PC-9 (cell line): ENCODE results near the gene TGFBR3L. TPM values are rescaled to one million over a fixed set of nuclear protein-coding genes. Genes with fewer than 3 reads are reported as not detected.

ENCODE experiments used
- BruUV-seq: library from RNA; stranded (reverse); fragments of 400-500 nt; replicated peaks from 2 replicates; lab custom pipeline; 2021; lab: Mats Ljungman, UMichigan
- CTCF ChIA-PET: fragments of 300-600 bp; sonication (Branson Sonifier 250); formaldehyde crosslinking; loops from one replicate; lab custom pipeline; 2022; ENCODE audit warnings: antibody characterized with exemption; lab: Charles Lee
- POLR2A ChIA-PET: fragments of 300-600 bp; sonication (Branson Sonifier 250); formaldehyde crosslinking; loops from one replicate; lab custom pipeline; 2022; ENCODE audit warnings: antibody characterized with exemption; ENCODE audit not compliant: unreplicated experiment; lab: Charles Lee
- DNase-seq, 2 experiments: peaks; one replicate each; pipeline versions ENCODE4 v3.0.0 to v3.0.0-alpha.2; 2015 to 2022; ENCODE audit warnings: mixed read lengths in 1 of 2
- H2AFZ ChIP-seq: fragments of 200-600 bp; sonication (generic); 2 replicates; pipeline ENCODE4 v1.8.1; 2017; ENCODE audit warnings: antibody characterized with exemption
- H3F3A ChIP-seq: fragments of 200-600 bp; sonication (generic); 2 replicates; pipeline ENCODE4 v1.8.1; 2017; ENCODE audit warnings: antibody characterized with exemption, mild to moderate bottlenecking, low read depth; ENCODE audit not compliant: insufficient read depth
- H3K27ac ChIP-seq: fragments of 200-600 bp; sonication (generic); 2 replicates; pipeline ENCODE4 v1.6.1; 2016; ENCODE audit warnings: mixed run types
- H3K27me3 ChIP-seq: fragments of 200-600 bp; sonication (generic); 2 replicates; pipeline ENCODE4 v1.6.1; 2016; ENCODE audit warnings: low read depth, mixed run types; ENCODE audit not compliant: insufficient read depth
- H3K36me3 ChIP-seq: fragments of 200-600 bp; sonication (generic); 2 replicates; pipeline ENCODE4 v1.6.1; 2016; ENCODE audit warnings: low read depth, mixed run types
- H3K4me1 ChIP-seq: fragments of 200-600 bp; sonication (generic); replicated peaks from 2 replicates; pipeline ENCODE4 v1.6.1; 2016; ENCODE audit warnings: mixed run types; ENCODE audit not compliant: insufficient read depth
- H3K4me2 ChIP-seq: fragments of 200-600 bp; sonication (generic); 2 replicates; pipeline ENCODE4 v1.6.1; 2017; ENCODE audit warnings: mixed run types
- H3K4me3 ChIP-seq: fragments of 200-600 bp; sonication (generic); 2 replicates; pipeline ENCODE4 v1.6.1; 2016; ENCODE audit warnings: mixed run types
- H3K79me2 ChIP-seq: fragments of 200-600 bp; sonication (generic); 2 replicates; pipeline ENCODE4 v1.6.1; 2017; ENCODE audit warnings: low read depth, mixed run types
- H3K9me2 ChIP-seq: fragments of 200-600 bp; sonication (generic); 2 replicates; pipeline ENCODE4 v1.8.1; 2017; ENCODE audit warnings: mild to moderate bottlenecking; ENCODE audit not compliant: insufficient read depth
- H3K9me3 ChIP-seq: fragments of 200-600 bp; sonication (generic); 2 replicates; pipeline ENCODE4 v1.8.1; 2016; ENCODE audit warnings: low read depth; ENCODE audit not compliant: insufficient read depth
- H4K20me1 ChIP-seq: fragments of 200-600 bp; sonication (generic); 2 replicates; pipeline ENCODE4 v1.8.1; 2017; ENCODE audit not compliant: insufficient read depth
- EZH2 ChIP-seq: fragments of 200-600 bp; sonication (generic); IDR thresholded peaks from 2 replicates; pipeline ENCODE4 v1.8.0; 2017; ENCODE audit warnings: antibody characterized with exemption, low read depth
- intact Hi-C: fragments of 100-400 bp; cut with micrococcal nuclease; formaldehyde crosslinking; loops from one replicate; pipeline ENCODE4 v1.10.0; 2022; ENCODE audit not compliant: unreplicated experiment
- total RNA-seq: library from RNA; stranded (reverse); gene quantifications from 2 replicates; pipeline ENCODE4 v1.2.3, GENCODE V29; 2021
- TF ChIP-seq, protein P1 (sequence below): fragments of 200-600 bp; sonication (generic); conservative IDR thresholded peaks from 2 replicates; pipeline ENCODE4 v1.6.1; 2017; ENCODE audit warnings: mixed run types, antibody characterized with exemption, mild to moderate bottlenecking, moderate library complexity

TGFBR3L gene
- total RNA-seq, 1 experiment from 2014 or later: 2.3 TPM

DNA sequence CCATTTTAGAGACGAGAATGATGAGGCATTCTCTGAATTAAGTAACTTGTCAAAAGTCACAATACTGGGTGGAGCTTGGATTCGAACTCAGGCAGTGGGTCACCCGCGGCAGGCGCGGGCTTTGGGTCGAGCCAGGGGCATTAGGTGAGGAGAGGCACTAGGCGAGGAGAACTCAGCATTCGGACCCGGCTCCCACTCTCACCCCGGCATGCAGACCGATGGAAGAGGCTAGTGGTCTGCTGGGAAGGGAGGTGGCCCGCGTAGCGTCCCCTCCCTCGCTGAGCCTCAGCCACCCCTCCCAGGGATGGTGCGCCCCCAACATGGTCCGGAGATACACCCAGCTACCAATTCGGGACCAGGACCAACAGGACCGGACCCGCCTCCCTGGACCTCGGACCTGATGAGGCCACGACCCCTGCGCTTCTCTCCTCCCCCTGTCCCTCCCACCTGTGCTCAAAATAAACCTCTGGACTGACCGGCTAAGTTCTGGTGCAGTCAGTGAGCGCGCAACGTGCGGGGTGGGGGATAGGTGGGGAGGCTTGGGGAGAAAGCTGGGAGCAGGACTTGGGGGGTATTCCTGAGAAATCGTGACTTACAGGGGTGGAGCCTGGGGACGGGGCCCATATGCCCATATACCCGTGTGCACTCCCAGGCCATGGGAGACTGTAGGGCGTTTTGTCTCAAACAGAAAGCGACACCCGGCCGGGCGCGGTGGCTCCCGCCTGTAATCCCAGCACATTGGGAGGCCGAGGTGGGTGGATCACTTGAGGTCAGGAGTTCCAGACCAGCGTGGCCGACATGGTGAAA, 4.2 kb downstream of the TGFBR3L start:
- Histone ChIP-seq H3K27me3 (peaks cover 19% of the 10 kb centered on the region), H3K79me2 (0 out of 2 replicates have a peak, but pooled peaks cover 5% of the 10 kb centered on the region), H3K9me2 (no peaks in the 10 kb centered on the region), H3K9me3 (no peaks in the 10 kb centered on the region), H3K4me3 (peak overlapping the region; percentile 77; the same call in 1 of the 2 replicates), H3F3A (peaks cover 48% of the 10 kb centered on the region), H2AFZ (no peak overlapping the region), H3K4me2 (peak overlapping the region; percentile 98), H4K20me1 (peaks cover 7% of the 10 kb centered on the region; the same call in 1 of the 2 replicates), H3K27ac (no peak overlapping the region), H3K36me3 (no peaks in the 10 kb centered on the region), H3K4me1 (peaks cover 23% of the 10 kb centered on the region)
- POLR2A ChIA-PET: interaction anchor here (0.5 to 1.4 kb wide), 3 partner anchors 15 to 336 kb away, joined by 3 to 8 read pairs (median 4); partner anchors contain the start of gene MAP2K7
- TF ChIP-seq, protein P1, sequence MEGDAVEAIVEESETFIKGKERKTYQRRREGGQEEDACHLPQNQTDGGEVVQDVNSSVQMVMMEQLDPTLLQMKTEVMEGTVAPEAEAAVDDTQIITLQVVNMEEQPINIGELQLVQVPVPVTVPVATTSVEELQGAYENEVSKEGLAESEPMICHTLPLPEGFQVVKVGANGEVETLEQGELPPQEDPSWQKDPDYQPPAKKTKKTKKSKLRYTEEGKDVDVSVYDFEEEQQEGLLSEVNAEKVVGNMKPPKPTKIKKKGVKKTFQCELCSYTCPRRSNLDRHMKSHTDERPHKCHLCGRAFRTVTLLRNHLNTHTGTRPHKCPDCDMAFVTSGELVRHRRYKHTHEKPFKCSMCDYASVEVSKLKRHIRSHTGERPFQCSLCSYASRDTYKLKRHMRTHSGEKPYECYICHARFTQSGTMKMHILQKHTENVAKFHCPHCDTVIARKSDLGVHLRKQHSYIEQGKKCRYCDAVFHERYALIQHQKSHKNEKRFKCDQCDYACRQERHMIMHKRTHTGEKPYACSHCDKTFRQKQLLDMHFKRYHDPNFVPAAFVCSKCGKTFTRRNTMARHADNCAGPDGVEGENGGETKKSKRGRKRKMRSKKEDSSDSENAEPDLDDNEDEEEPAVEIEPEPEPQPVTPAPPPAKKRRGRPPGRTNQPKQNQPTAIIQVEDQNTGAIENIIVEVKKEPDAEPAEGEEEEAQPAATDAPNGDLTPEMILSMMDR: no peak
- CTCF ChIA-PET: no interaction called here
- intact Hi-C loops: no loop called here
- DNase-seq: no peak
- BruUV-seq: no TSS peak

- Histone ChIP-seq H3K27me3 (peaks cover 19% of the 10 kb centered on the region), H3F3A (peaks cover 40% of the 10 kb centered on the region), H2AFZ (peak within 1 kb of the TSS; percentile 87), H3K4me1 (peaks cover 23% of the 10 kb centered on the region), H3K9me2 (no peaks in the 10 kb centered on the region), H3K4me2 (peak within 1 kb of the TSS; percentile 98), H3K36me3 (no peaks in the 10 kb centered on the region), H3K4me3 (peak within 1 kb of the TSS; percentile 77), H3K27ac (peak within 1 kb of the TSS; percentile 46), H4K20me1 (no peaks in the 10 kb centered on the region; the same call in 1 of the 2 replicates), H3K79me2 (0 out of 2 replicates have a peak, but pooled peaks cover 5% of the 10 kb centered on the region), H3K9me3 (no peaks in the 10 kb centered on the region)
- TF ChIP-seq, protein P1: no peak
- TF ChIP-seq EZH2: no peak
- intact Hi-C loops: loop anchor here (1.0 to 10.0 kb wide), 3 partner anchors 49 to 245 kb away; partner anchors contain the start of gene MCEMP1
- BruUV-seq: no TSS peak
- ChIA-PET POLR2A (interaction anchor here (0.6 to 1.5 kb wide), 13 partner anchors 16 to 851 kb away, joined by 3 to 39 read pairs (median 5); partner anchors contain the start of genes MAP2K7, PET100, TIMM44 and XAB2), CTCF (interaction anchor here (0.6 to 2.3 kb wide), 8 partner anchors 11 to 422 kb away, joined by 3 to 20 read pairs (median 5); partner anchors contain the start of gene MAP2K7)
- DNase-seq: peak; percentile 85 to 97
Observed at GRCh38 chr19:7919610-7920518, 5.2 kb downstream of the TGFBR3L start, which contains the start of gene SNAPC2. Gene SNAPC2, plus strand, starts transcription at chr19:7920338. Its CDS starts 29 bp downstream, at chr19:7920367.
